Esophagus squamous epithelium (tissue), 5 donors: ENCODE data around the gene NIN. TPM values are rescaled to one million over a fixed set of nuclear protein-coding genes. Genes with fewer than 3 reads are reported as not detected.

Experiments used
- DNase-seq: peaks from one replicate; lab custom pipeline; 2025; lab: John Stamatoyannopoulos, UW
- H3K27ac ChIP-seq, 4 donors: fragments of 200-600 bp; sonication (generic); one replicate each; pipeline ENCODE4 v1.5.1; 2016 to 2019; ENCODE audit warnings: mild to moderate bottlenecking in 1 of 4
- H3K27me3 ChIP-seq, 4 donors: fragments of 200-600 bp; sonication (generic); 1 replicate in 3 of 4; 2 replicates in 1 of 4; pipeline versions ENCODE4 v1.5.1 to v1.6.0; 2017 to 2021; ENCODE audit warnings: antibody characterized with exemption in 1 of 4
- H3K36me3 ChIP-seq, 3 donors: fragments of 200-600 bp; sonication (generic); one replicate each; pipeline ENCODE4 v1.5.1; 2016 to 2019
- H3K4me1 ChIP-seq, 3 donors: fragments of 200-600 bp; sonication (generic); one replicate each; pipeline ENCODE4 v1.5.1; 2017 to 2019
- H3K4me3 ChIP-seq, 4 donors: fragments of 200-600 bp; sonication (generic); 1 replicate in 3 of 4; 2 replicates in 1 of 4; pipeline ENCODE4 v1.5.1; 2016 to 2019; ENCODE audit warnings: mild to moderate bottlenecking in 2 of 4, moderate library complexity in 1 of 4
- H3K9me3 ChIP-seq, 3 donors: fragments of 200-600 bp; sonication (generic); one replicate each; pipeline ENCODE4 v1.5.1; 2016 to 2019
- POLR2A ChIP-seq, 4 donors: fragments of 450-650 bp; IDR thresholded peaks; one replicate each; pipeline ENCODE4 v1.6.1; 2017; ENCODE audit warnings: antibody characterized with exemption in 4 of 4, mild to moderate bottlenecking in 4 of 4, moderate library complexity in 3 of 4
- WGBS, 2 donors: methylation state at CpG; one replicate each; pipeline ENCODE4 v1.1.5; 2018; 5-methylcytosine and 5-hydroxymethylcytosine counted together
- intact Hi-C: fragments of 100-400 bp; cut with DNase I; formaldehyde crosslinking; loops from one replicate; pipeline ENCODE4 v1.15.0; 2022
- total RNA-seq, 4 donors: library from RNA; depleted of rRNA; stranded (reverse); fragments of >200 nt; gene quantifications; one replicate each; pipeline ENCODE4 v1.1.0, GENCODE V29; 2016
- TF ChIP-seq, protein P1 (sequence below), 6 experiments: fragments of 450-650 bp in 4 of 6; fragments of 200-600 bp in 2 of 6; sonication (generic) in 2 of 6; IDR thresholded peaks; one replicate each; pipeline ENCODE4 v1.5.1; 2016 to 2019; ENCODE audit warnings: antibody characterized with exemption in 6 of 6, mild to moderate bottlenecking in 4 of 6, moderate library complexity in 4 of 6
- donor health status: DM: yes; HTN: yes; CAD: no.

NIN gene
- total RNA-seq, 4 donors from 2014 or later = 12.2 to 36.8 (median 24.5) TPM

DNA sequence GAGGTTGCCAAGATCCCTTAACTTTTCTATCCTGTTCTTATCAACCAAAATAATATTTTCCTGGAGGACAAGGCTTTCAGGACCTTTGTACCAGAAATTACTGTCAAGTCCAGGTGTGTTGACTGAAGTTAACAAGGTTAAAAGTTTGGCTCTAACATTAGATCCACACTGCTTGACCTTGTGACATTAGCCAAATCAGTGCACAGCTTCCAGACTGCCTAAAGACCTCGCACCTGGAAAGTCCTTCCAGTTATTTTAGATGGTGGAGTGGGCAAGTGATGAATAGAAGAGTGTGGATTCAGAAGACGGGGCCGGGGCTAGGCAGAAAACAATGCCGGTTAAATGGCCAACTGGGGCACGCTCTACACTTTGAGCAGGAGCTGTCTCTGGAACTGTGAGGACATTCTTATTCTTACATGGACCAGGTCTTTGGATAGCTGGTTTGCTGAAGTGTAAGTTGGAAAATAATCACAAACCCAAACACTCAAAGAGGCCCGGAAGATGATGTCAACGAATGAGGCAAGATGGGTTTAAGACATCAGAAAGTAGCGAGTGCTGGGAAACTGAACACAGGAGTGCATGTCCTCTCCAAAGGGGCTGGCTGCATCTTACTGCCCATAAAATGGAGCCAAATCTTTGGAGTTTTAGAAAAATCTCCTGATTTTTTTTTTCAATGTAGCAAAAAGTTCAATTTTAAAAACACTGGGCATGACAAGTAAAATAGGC is 56.3 kb downstream of the NIN start:
- H3K27me3 ChIP-seq = no peaks in the 10 kb centered on the region
- intact Hi-C loops = loop anchor here (5.0 kb wide), 2 partner anchors 177 to 232 kb away; no protein-coding TSS in a partner anchor
- no peak overlapping the region for H3K4me3 ChIP-seq
- 82 to 86% methylated on average over 8 of the region's 8 CpGs for WGBS, 2 donors
- H3K27ac ChIP-seq = peak overlapping the region in 3 of 4 donors; percentile 36 to 63 (median 36)
- DNase-seq = no peak
- H3K36me3 ChIP-seq = peaks cover 2 to 68% (median 7%) of the 10 kb centered on the region in 3 donors
- H3K4me1 ChIP-seq = peaks cover 0 to 34% (median 0%) of the 10 kb centered on the region in 3 donors
- TF ChIP-seq, protein P1, sequence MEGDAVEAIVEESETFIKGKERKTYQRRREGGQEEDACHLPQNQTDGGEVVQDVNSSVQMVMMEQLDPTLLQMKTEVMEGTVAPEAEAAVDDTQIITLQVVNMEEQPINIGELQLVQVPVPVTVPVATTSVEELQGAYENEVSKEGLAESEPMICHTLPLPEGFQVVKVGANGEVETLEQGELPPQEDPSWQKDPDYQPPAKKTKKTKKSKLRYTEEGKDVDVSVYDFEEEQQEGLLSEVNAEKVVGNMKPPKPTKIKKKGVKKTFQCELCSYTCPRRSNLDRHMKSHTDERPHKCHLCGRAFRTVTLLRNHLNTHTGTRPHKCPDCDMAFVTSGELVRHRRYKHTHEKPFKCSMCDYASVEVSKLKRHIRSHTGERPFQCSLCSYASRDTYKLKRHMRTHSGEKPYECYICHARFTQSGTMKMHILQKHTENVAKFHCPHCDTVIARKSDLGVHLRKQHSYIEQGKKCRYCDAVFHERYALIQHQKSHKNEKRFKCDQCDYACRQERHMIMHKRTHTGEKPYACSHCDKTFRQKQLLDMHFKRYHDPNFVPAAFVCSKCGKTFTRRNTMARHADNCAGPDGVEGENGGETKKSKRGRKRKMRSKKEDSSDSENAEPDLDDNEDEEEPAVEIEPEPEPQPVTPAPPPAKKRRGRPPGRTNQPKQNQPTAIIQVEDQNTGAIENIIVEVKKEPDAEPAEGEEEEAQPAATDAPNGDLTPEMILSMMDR (IDR thresholded peaks at IDR 0.05) = no peak
- no peak for TF ChIP-seq POLR2A (IDR thresholded peaks at IDR 0.05)
- H3K9me3 ChIP-seq = no peaks in the 10 kb centered on the region

DNA sequence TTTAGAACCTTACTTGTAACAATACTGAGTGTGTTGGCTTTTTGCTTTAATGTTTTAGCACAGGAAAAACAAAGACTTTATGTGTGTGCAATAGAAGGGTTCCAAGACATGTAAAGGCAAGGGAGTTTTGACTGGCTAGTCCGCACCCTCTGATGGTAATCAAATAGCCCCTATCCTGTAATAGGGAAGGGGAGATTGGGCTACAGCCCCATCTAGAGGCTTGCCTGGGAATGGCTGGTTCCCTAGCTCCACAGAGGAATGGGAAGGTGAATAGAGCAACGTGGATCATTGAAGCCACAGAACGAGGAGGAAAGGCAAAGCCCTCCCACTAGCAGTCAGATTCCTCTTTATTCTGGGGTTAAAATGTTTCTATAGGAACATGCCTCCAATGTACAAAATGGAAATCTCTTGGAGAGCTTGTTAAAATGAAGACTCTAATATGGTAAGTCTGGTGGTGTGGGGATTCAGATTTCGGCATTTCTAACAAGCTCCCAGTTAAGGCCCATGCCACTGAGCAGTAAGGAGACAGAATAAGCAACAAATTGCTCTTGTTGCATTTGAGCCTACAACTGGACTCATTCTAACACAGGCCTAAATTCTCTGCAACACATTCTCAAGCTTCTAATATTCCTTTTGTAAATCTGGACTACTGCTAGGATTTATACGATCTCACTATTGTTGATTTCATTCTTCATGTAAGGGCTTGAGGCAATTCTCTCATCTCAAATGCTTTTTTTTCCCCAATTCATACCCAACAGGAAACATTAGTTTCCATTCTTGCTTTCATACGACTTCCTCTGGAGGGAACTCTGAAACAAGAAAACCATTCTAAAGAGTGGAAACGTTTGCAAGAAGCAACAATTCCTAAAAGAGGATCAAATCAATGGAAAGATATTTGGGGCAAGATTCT is 57.1 kb downstream of the NIN start:
- H3K4me3 ChIP-seq = no peak overlapping the region
- peaks cover 8 to 76% (median 12%) of the 10 kb centered on the region in 3 donors for H3K36me3 ChIP-seq
- H3K9me3 ChIP-seq = no peaks in the 10 kb centered on the region
- 48 to 54% methylated on average over 7 of the region's 7 CpGs for WGBS, 2 donors
- H3K27me3 ChIP-seq = no peaks in the 10 kb centered on the region
- no peak for DNase-seq
- intact Hi-C loops = loop anchor here (5.0 kb wide), 2 partner anchors 177 to 232 kb away; no protein-coding TSS in a partner anchor
- H3K4me1 ChIP-seq = peaks cover 0 to 29% (median 0%) of the 10 kb centered on the region in 3 donors
- TF ChIP-seq, protein P1 (IDR thresholded peaks at IDR 0.05) = peak; percentile 39 to 81 (median 64)
- TF ChIP-seq POLR2A (IDR thresholded peaks at IDR 0.05) = no peak
- peak overlapping the region in 1 of 4 donors; percentile 63 for H3K27ac ChIP-seq

DNA sequence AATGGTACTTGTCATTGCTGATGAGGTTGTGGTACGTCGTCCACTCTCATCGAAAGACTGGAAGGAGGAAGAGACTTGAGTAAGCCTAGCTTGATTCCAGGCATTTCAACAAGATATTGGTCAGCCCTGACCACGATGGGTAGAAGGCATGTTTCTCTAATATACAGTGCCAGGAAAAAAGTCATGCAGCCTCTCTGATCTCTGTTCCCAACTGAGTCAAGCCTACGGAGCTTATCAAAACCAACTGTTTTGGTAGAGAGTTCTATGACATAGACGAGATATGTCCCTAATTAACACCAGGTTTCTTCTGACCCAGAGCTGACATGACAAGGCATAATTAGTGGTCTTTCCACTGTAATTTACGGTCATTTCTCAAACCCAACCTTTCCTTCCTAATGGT is 58.5 kb downstream of the NIN start:
- Histone ChIP-seq H3K27ac (no peak overlapping the region), H3K4me1 (peaks cover 0 to 14% (median 0%) of the 10 kb centered on the region in 3 donors), H3K36me3 (peaks cover 8 to 86% (median 18%) of the 10 kb centered on the region in 3 donors), H3K27me3 (no peaks in the 10 kb centered on the region), H3K9me3 (no peaks in the 10 kb centered on the region), H3K4me3 (no peak overlapping the region)
- TF ChIP-seq POLR2A (IDR thresholded peaks at IDR 0.05) = no peak
- TF ChIP-seq, protein P1 (IDR thresholded peaks at IDR 0.05) = no peak
- intact Hi-C loops = loop anchor here (5.0 kb wide), 2 partner anchors 175 to 230 kb away; no protein-coding TSS in a partner anchor
- 76 to 81% methylated on average over 4 to 6 of the region's 7 CpGs for WGBS, 2 donors
- no peak for DNase-seq

DNA sequence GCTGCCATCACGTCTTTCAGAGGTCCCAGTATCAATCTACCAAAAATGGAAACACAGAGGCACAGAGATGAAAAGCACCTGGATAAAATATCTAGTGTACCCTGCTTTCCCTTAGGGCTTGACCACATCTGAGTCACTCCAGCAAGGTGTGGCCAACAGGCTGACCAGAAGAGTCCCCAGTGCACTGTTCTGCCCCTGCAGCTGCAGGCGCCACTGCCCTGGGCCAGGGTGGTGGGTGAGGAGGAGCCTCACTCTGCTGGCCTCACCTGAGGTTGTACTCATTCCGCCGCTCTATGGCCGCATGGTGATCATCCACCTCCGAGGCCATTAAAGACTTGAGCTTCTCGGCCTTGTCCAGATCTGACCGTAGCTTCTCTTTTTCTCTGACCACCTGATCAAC is 60.4 kb downstream of the NIN start:
- 93 to 96% methylated on average over 7 to 8 of the region's 8 CpGs for WGBS, 2 donors
- Histone ChIP-seq H3K4me3 (no peak overlapping the region), H3K36me3 (peaks cover 13 to 92% (median 18%) of the 10 kb centered on the region in 3 donors), H3K4me1 (peaks cover 0 to 11% (median 0%) of the 10 kb centered on the region in 3 donors), H3K27me3 (no peaks in the 10 kb centered on the region), H3K27ac (no peak overlapping the region), H3K9me3 (no peaks in the 10 kb centered on the region)
- no peak for TF ChIP-seq POLR2A (IDR thresholded peaks at IDR 0.05)
- TF ChIP-seq, protein P1 (IDR thresholded peaks at IDR 0.05) = no peak
- intact Hi-C loops = loop anchor here (5.0 kb wide), 2 partner anchors 173 to 228 kb away; no protein-coding TSS in a partner anchor
- no peak for DNase-seq
